ENCODE results near the gene BCAR3. TPM values are rescaled to one million over a fixed set of nuclear protein-coding genes. Genes with fewer than 3 reads are reported as not detected.
"Not testable (repeated sequence)": the region's sequence is repeated elsewhere in the genome, so short reads cannot be mapped to it uniquely, and the experiment has no call there.

The BCAR3 gene
- total RNA-seq, 1 donor from 2014 or later = 38.5 TPM

GRCh38 chr1:93676427-93676826, 5.2 kb downstream of the BCAR3 start:
- no peak for DNase-seq (ENCODE audit: low read depth, low spot score)
- no peak for TF ChIP-seq CTCF (conservative IDR thresholded peaks at IDR 0.05)
- peak overlapping the region; percentile 60 for H3K27ac Mint-ChIP-seq (ENCODE audit: unreplicated experiment)
- no peaks in the 10 kb centered on the region for H3K27me3 Mint-ChIP-seq (ENCODE audit: low read depth)
- peak overlapping the region; percentile 28 for H3K4me3 Mint-ChIP-seq
- no peaks in the 10 kb centered on the region for H3K9me3 Mint-ChIP-seq
- H3K4me1 Mint-ChIP-seq = peaks cover 73% of the 10 kb centered on the region
- peaks cover 29% of the 10 kb centered on the region for H3K36me3 Mint-ChIP-seq (ENCODE audit: low read depth)

GRCh38 chr1:93675931-93676330, 5.7 kb downstream of the BCAR3 start:
- Mint-ChIP-seq H3K27ac (ENCODE audit: unreplicated experiment) (peak overlapping the region; percentile 36), H3K4me3 (peak overlapping the region; percentile 74), H3K4me1 (peaks cover 72% of the 10 kb centered on the region), H3K9me3 (no peaks in the 10 kb centered on the region), H3K27me3 (ENCODE audit: low read depth) (no peaks in the 10 kb centered on the region), H3K36me3 (ENCODE audit: low read depth) (peaks cover 31% of the 10 kb centered on the region)
- TF ChIP-seq CTCF (conservative IDR thresholded peaks at IDR 0.05) = no peak
- no peak for DNase-seq (ENCODE audit: low read depth, low spot score)

GRCh38 chr1:93675271-93675670, 6.4 kb downstream of the BCAR3 start:
- no peak for TF ChIP-seq CTCF (conservative IDR thresholded peaks at IDR 0.05)
- Mint-ChIP-seq H3K27ac (ENCODE audit: unreplicated experiment) (peak overlapping the region; percentile 88), H3K9me3 (no peaks in the 10 kb centered on the region), H3K4me1 (peaks cover 69% of the 10 kb centered on the region), H3K27me3 (ENCODE audit: low read depth) (no peaks in the 10 kb centered on the region), H3K4me3 (peak overlapping the region; percentile 71), H3K36me3 (ENCODE audit: low read depth) (peaks cover 31% of the 10 kb centered on the region)
- no peak for DNase-seq (ENCODE audit: low read depth, low spot score)

DNA sequence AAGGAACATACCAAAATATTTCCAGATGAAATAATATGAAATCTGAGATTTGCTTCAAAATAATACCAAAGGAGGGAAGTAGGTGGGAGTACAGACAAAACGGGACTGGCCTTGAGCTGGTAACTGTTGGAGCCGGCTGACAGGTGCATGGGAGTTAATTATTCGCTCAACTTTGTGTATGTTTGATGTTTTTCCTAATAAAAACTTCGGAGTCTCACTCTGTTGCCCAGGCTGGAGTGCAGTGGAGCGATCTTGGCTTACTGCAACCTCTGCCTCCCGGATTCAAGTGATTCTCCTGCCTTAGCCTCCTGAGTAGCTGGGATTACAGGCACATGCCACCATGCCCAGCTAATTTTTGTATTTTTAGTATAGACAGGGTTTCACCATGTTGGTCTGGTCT, 7.6 kb downstream of the BCAR3 start:
- DNase-seq (ENCODE audit: low read depth, low spot score); H3K9me3 Mint-ChIP-seq; H3K27me3 Mint-ChIP-seq (ENCODE audit: low read depth); H3K4me3 Mint-ChIP-seq; H3K27ac Mint-ChIP-seq (ENCODE audit: unreplicated experiment): not testable (repeated sequence)
- peaks cover 70% of the 10 kb centered on the region for H3K4me1 Mint-ChIP-seq
- peaks cover 31% of the 10 kb centered on the region for H3K36me3 Mint-ChIP-seq (ENCODE audit: low read depth)

DNA sequence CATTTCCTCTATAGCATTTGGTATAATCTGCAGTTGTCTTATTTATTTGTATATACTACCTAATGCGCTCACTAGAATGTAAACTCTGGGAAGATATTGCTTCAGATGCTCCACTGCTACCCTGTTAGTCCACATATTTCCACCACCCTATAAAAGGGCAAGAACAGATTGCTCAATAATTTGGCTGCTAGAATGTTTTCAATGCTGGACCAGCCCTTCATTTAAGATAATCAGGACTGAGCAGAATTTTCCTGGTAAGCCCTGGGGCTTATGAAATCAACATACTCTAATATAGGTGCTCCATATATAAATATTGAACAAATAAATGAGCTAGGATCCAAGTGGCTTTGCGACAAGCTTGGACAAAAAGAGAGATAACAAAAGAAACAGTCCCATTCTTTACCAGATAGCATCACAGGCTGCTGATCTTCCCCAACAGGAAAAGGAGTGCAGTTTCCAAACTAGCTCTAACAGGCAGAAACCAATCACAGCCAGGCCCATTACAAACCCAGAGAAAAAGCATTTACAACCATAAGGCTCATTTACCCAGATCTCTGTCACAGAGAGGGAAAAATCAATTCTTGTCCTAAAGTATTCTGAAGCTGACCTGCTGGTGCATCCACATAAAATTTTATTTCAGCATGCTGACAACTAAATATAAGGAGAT, 8.3 kb downstream of the BCAR3 start:
- no peaks in the 10 kb centered on the region for H3K9me3 Mint-ChIP-seq
- H3K27me3 Mint-ChIP-seq (ENCODE audit: low read depth) = no peaks in the 10 kb centered on the region
- peak overlapping the region; percentile 54 for H3K27ac Mint-ChIP-seq (ENCODE audit: unreplicated experiment)
- peaks cover 68% of the 10 kb centered on the region for H3K4me1 Mint-ChIP-seq
- H3K36me3 Mint-ChIP-seq (ENCODE audit: low read depth) = peaks cover 31% of the 10 kb centered on the region
- DNase-seq (ENCODE audit: low read depth, low spot score) = no peak
- H3K4me3 Mint-ChIP-seq = no peak overlapping the region
- TF ChIP-seq CTCF (conservative IDR thresholded peaks at IDR 0.05) = no peak

DNA sequence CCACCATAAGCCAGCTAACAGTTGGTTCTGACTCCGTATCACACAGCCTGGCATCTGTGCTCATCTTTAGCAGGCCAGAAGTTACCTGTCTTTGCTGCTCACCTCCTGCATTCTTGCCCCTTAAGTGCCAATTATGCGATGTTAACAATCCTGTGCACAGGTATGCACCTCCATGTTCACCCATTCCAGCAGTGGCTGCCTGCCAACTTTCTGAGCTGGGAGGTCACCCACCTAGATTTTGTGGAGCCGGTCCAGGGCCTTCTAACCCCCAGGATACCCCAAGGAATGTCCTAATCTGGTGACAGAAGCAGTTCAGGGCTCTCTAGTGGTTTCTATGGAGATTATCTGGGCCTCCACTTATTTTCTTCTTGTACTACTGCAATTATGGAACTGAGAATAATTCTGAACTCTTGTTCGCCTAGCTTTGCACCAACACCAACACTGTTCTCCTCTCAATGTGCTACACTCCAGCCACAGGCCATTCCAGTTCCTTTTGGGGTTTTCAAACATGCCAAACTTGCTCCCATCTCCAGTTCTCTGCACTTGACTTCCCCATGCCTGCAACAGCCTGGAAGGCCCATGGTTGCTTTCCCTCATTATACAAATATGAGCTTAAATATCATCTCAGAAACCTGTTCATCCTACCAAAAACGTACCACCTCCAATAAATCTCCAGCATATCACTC, 9.0 kb downstream of the BCAR3 start:
- Mint-ChIP-seq H3K36me3 (ENCODE audit: low read depth) (peaks cover 31% of the 10 kb centered on the region), H3K9me3 (no peaks in the 10 kb centered on the region), H3K4me1 (peaks cover 69% of the 10 kb centered on the region), H3K27ac (ENCODE audit: unreplicated experiment) (peak overlapping the region; percentile 54), H3K27me3 (ENCODE audit: low read depth) (no peaks in the 10 kb centered on the region), H3K4me3 (no peak overlapping the region)
- TF ChIP-seq CTCF (conservative IDR thresholded peaks at IDR 0.05) = no peak
- no peak for DNase-seq (ENCODE audit: low read depth, low spot score)

Measured in neural crest cell (in vitro differentiated cells).